Neural cell (in vitro differentiated cells): ENCODE data around the gene MRPS18A. TPM values are rescaled to one million over a fixed set of nuclear protein-coding genes. Genes with fewer than 3 reads are reported as not detected.

Experiments used
- H2AFZ ChIP-seq: fragments of 200-600, 300-800 bp; sonication (generic), shearing (Covaris generic); 2 replicates; pipeline ENCODE4 v1.6.0; 2014; ENCODE audit warnings: low read depth, mild to moderate bottlenecking, antibody characterized with exemption, low read length, moderate library complexity
- H3F3A ChIP-seq: fragments of 200-600 bp; shearing (Covaris generic); 2 replicates; pipeline ENCODE4 v1.6.1; 2016; ENCODE audit warnings: mild to moderate bottlenecking, moderate library complexity, mixed read lengths, antibody characterized with exemption, low read length; ENCODE audit not compliant: insufficient read depth, poor library complexity, severe bottlenecking
- H3K27ac ChIP-seq: fragments of 200-600, 300-800 bp; sonication (generic), shearing (Covaris generic); 2 replicates; pipeline ENCODE4 v1.5.1; 2014; ENCODE audit warnings: mild to moderate bottlenecking, low read length, moderate library complexity
- H3K27me3 ChIP-seq: fragments of 300-800, 200-600 bp; sonication (generic), shearing (Covaris generic); 2 replicates; pipeline ENCODE4 v1.6.0; 2014; ENCODE audit warnings: mild to moderate bottlenecking, low read depth, low read length, moderate library complexity; ENCODE audit not compliant: insufficient read depth
- H3K36me3 ChIP-seq: fragments of 300-800, 200-600 bp; sonication (generic), shearing (Covaris generic); 2 replicates; pipeline ENCODE4 v1.5.1; 2014; ENCODE audit warnings: mild to moderate bottlenecking, antibody characterized with exemption, low read length, moderate library complexity; ENCODE audit not compliant: insufficient read depth
- H3K4me2 ChIP-seq: fragments of 300-800, 200-600 bp; sonication (generic), shearing (Covaris generic); 2 replicates; pipeline ENCODE4 v1.6.0; 2014; ENCODE audit warnings: mild to moderate bottlenecking, low read length
- H3K4me3 ChIP-seq: fragments of 300-800, 200-600 bp; sonication (generic), shearing (Covaris generic); 2 replicates; pipeline ENCODE4 v1.5.1; 2014; ENCODE audit warnings: mild to moderate bottlenecking, low read length, moderate library complexity
- H3K79me2 ChIP-seq: fragments of 200-600 bp; shearing (Covaris generic); replicated peaks from 2 replicates; pipeline ENCODE4 v1.6.0; 2014; ENCODE audit warnings: mild to moderate bottlenecking, low read length, moderate library complexity; ENCODE audit not compliant: insufficient read depth
- H3K9ac ChIP-seq: fragments of 300-800, 200-600 bp; sonication (generic), shearing (Covaris generic); 2 replicates; pipeline ENCODE4 v1.6.1; 2016; ENCODE audit warnings: mild to moderate bottlenecking, low read length, mixed read lengths
- H3K9me2 ChIP-seq: fragments of 200-600 bp; shearing (Covaris generic); 2 replicates; pipeline ENCODE4 v1.6.1; 2016; ENCODE audit warnings: mild to moderate bottlenecking, low read length, mixed read lengths; ENCODE audit not compliant: insufficient read depth
- H3K9me3 ChIP-seq: fragments of 200-600, 300-800 bp; sonication (generic), shearing (Covaris generic); 2 replicates; pipeline ENCODE4 v1.6.1; 2016; ENCODE audit warnings: mild to moderate bottlenecking, mixed run types, low read length, moderate library complexity, mixed read lengths
- H4K20me1 ChIP-seq: fragments of 200-600 bp; shearing (Covaris generic); 2 replicates; pipeline ENCODE4 v1.6.1; 2016; ENCODE audit warnings: mild to moderate bottlenecking, mixed run types; ENCODE audit not compliant: insufficient read depth
- CTCF ChIP-seq: fragments of 450-650 bp; IDR thresholded peaks from 2 replicates; pipeline ENCODE4 v1.5.1; 2014; ENCODE audit warnings: antibody characterized with exemption, mild to moderate bottlenecking, moderate library complexity; ENCODE audit not compliant: poor library complexity, severe bottlenecking
- EP300 ChIP-seq: fragments of 450-650 bp; conservative IDR thresholded peaks from 2 replicates; pipeline ENCODE4 v1.6.1; 2014; ENCODE audit warnings: antibody characterized with exemption, mild to moderate bottlenecking, moderate library complexity; ENCODE audit not compliant: poor library complexity, severe bottlenecking
- EZH2 ChIP-seq: fragments of 200-600, 300-800 bp; shearing (Covaris generic), sonication (generic); IDR thresholded peaks from 2 replicates; pipeline ENCODE4 v1.6.1; 2014; ENCODE audit warnings: antibody characterized with exemption, low read length, borderline replicate concordance, mild to moderate bottlenecking; ENCODE audit not compliant: insufficient read depth, poor library complexity, severe bottlenecking
- MXI1 ChIP-seq: fragments of 450-650 bp; conservative IDR thresholded peaks from 2 replicates; pipeline ENCODE4 v1.6.1; 2014; ENCODE audit warnings: antibody characterized with exemption, mild to moderate bottlenecking; ENCODE audit not compliant: poor library complexity, severe bottlenecking
- POLR2AphosphoS5 ChIP-seq: IDR thresholded peaks from 2 replicates; pipeline ENCODE4 v1.6.1; 2012
- RAD21 ChIP-seq: fragments of 450-650 bp; conservative IDR thresholded peaks from 2 replicates; pipeline ENCODE4 v1.6.1; 2014; ENCODE audit warnings: antibody characterized with exemption, mild to moderate bottlenecking, moderate library complexity
- REST ChIP-seq: IDR thresholded peaks from 2 replicates; pipeline ENCODE4 v1.6.1; 2012; ENCODE audit warnings: borderline replicate concordance
- SMC3 ChIP-seq: fragments of 450-650 bp; conservative IDR thresholded peaks from 2 replicates; pipeline ENCODE4 v1.6.1; 2014; ENCODE audit warnings: antibody characterized with exemption, mild to moderate bottlenecking, moderate library complexity; ENCODE audit not compliant: poor library complexity
- TAF1 ChIP-seq: IDR thresholded peaks from 2 replicates; pipeline ENCODE4 v1.6.1; 2012; ENCODE audit warnings: low read depth
- polyA plus RNA-seq: library from polyadenylated mRNA; depleted of rRNA; stranded (reverse); fragments of >200 nt; gene quantifications from 2 replicates; pipeline ENCODE4 v1.2.3, GENCODE V29; 2014

Gene MRPS18A
- polyA plus RNA-seq, 1 donor from 2014 or later, result 39.6 TPM

GRCh38 chr6:43725643-43726580 is 38.3 kb upstream of the MRPS18A start:
- Histone ChIP-seq H3K9ac (no peak overlapping the region), H3K4me3 (no peak overlapping the region), H3K9me2 (no peaks in the 10 kb centered on the region), H3K79me2 (no peaks in the 10 kb centered on the region), H2AFZ (no peak overlapping the region), H3K27ac (no peak overlapping the region), H3K9me3 (no peaks in the 10 kb centered on the region), H3K4me2 (no peak overlapping the region), H3K36me3 (no peaks in the 10 kb centered on the region), H4K20me1 (no peaks in the 10 kb centered on the region), H3F3A (no peaks in the 10 kb centered on the region), H3K27me3 (no peaks in the 10 kb centered on the region)
- no peak for TF ChIP-seq REST
- no peak for TF ChIP-seq POLR2AphosphoS5
- no peak for TF ChIP-seq RAD21
- TF ChIP-seq SMC3, result no peak
- no peak for TF ChIP-seq MXI1
- no peak for TF ChIP-seq CTCF
- TF ChIP-seq EZH2, result no peak
- TF ChIP-seq TAF1, result no peak
- TF ChIP-seq EP300, result no peak

GRCh38 chr6:43724914-43725642 is 37.5 kb upstream of the MRPS18A start:
- Histone ChIP-seq H3K9ac (no peak overlapping the region), H3K4me2 (no peak overlapping the region), H3K9me2 (no peaks in the 10 kb centered on the region), H3K79me2 (no peaks in the 10 kb centered on the region), H3F3A (no peaks in the 10 kb centered on the region), H3K36me3 (no peaks in the 10 kb centered on the region), H3K4me3 (no peak overlapping the region), H2AFZ (no peak overlapping the region), H3K27ac (no peak overlapping the region), H3K9me3 (no peaks in the 10 kb centered on the region), H3K27me3 (no peaks in the 10 kb centered on the region), H4K20me1 (no peaks in the 10 kb centered on the region)
- no peak for TF ChIP-seq EZH2
- no peak for TF ChIP-seq CTCF
- no peak for TF ChIP-seq EP300
- no peak for TF ChIP-seq MXI1
- TF ChIP-seq REST, result no peak
- TF ChIP-seq TAF1, result no peak
- no peak for TF ChIP-seq SMC3
- no peak for TF ChIP-seq RAD21
- TF ChIP-seq POLR2AphosphoS5, result no peak
